ENCODE measurements around the gene FBL. TPM values are rescaled to one million over a fixed set of nuclear protein-coding genes. Genes with fewer than 3 reads are reported as not detected.

FBL gene
- total and polyA plus RNA-seq, 2 of the 4 experiments (the other 2 are of a cell fraction): 259 to 446 TPM

DNA sequence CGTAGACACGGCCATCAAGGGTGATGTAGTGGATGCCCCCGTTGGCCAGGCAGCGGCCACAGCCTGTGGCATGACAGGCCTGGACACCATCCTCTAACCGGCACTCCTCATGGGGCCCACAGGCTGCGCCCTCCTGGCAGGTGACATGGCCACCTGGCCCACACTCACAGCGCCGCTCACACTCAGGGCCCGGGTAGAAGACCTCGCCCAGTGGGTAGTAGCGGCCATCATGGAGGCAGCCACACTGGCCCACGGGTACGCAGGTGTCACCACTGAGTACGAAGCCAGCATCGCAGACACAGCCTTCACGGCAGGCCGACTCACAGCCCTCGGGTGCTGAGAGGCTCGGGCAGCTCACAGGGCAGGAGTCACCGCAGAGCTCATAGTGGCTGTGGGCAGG, 27.2 kb upstream of the FBL start:
- H3K4me2 ChIP-seq (ENCODE audit: low read depth, low read length): no peak overlapping the region
- H3K23ac ChIP-seq (ENCODE audit: low read depth, low read length): no peak overlapping the region
- ChIA-PET POLR2A (ENCODE audit: unreplicated experiment) (interaction anchor here (0.6 kb wide), 1 partner anchor 457 kb away, joined by 4 read pairs; no protein-coding TSS in a partner anchor), CTCF (no interaction called here)
- H3K56ac ChIP-seq (ENCODE audit: extremely low read depth, insufficient read depth, low read length): no peak overlapping the region
- no peak overlapping the region for H4K91ac ChIP-seq (ENCODE audit: insufficient read depth, low read depth, low read length)
- no peak for TF ChIP-seq RFX5 (IDR thresholded peaks at IDR 0.05; ENCODE audit: low read depth, low read length)
- TF ChIP-seq, protein P1, sequence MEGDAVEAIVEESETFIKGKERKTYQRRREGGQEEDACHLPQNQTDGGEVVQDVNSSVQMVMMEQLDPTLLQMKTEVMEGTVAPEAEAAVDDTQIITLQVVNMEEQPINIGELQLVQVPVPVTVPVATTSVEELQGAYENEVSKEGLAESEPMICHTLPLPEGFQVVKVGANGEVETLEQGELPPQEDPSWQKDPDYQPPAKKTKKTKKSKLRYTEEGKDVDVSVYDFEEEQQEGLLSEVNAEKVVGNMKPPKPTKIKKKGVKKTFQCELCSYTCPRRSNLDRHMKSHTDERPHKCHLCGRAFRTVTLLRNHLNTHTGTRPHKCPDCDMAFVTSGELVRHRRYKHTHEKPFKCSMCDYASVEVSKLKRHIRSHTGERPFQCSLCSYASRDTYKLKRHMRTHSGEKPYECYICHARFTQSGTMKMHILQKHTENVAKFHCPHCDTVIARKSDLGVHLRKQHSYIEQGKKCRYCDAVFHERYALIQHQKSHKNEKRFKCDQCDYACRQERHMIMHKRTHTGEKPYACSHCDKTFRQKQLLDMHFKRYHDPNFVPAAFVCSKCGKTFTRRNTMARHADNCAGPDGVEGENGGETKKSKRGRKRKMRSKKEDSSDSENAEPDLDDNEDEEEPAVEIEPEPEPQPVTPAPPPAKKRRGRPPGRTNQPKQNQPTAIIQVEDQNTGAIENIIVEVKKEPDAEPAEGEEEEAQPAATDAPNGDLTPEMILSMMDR (conservative IDR thresholded peaks at IDR 0.05; ENCODE audit: low read depth, low read length): no peak
- no peak for TF ChIP-seq CHD1 (IDR thresholded peaks at IDR 0.05; ENCODE audit: low read depth, low read length)
- no peak for TF ChIP-seq POLR2A (IDR thresholded peaks at IDR 0.05; ENCODE audit: low read depth, low read length)
- TF ChIP-seq RAD21 (IDR thresholded peaks at IDR 0.05; ENCODE audit: low read length): no peak
- TF ChIP-seq NFE2L2 (IDR thresholded peaks at IDR 0.05; ENCODE audit: low read depth, low read length): no peak
- no peak for TF ChIP-seq MXI1 (IDR thresholded peaks at IDR 0.05; ENCODE audit: borderline replicate concordance, low read depth, low read length)
- no peak for TF ChIP-seq FOS (IDR thresholded peaks at IDR 0.05; ENCODE audit: low read depth, low read length)
- no peak for TF ChIP-seq MAZ (IDR thresholded peaks at IDR 0.05; ENCODE audit: borderline replicate concordance, low read depth, low read length)
- no peak for TF ChIP-seq RCOR1 (IDR thresholded peaks at IDR 0.05; ENCODE audit: insufficient replicate concordance, low read length)
- no peak for TF ChIP-seq SMC3 (IDR thresholded peaks at IDR 0.05; ENCODE audit: low read depth, low read length)
- H2BK5ac ChIP-seq (ENCODE audit: low read depth, low read length, poor library complexity, severe bottlenecking): no peak overlapping the region
- H4K8ac ChIP-seq (ENCODE audit: low read depth in 2 of 2, low read length in 2 of 2): no peak overlapping the region
- H3K4me3 ChIP-seq (ENCODE audit: insufficient read depth, low read depth, low read length): no peak overlapping the region
- no peak overlapping the region for H3K27ac ChIP-seq (ENCODE audit: insufficient read depth, low read length)
- H3K4me1 ChIP-seq (ENCODE audit: control insufficient read depth, insufficient read depth, low read length): no peaks in the 10 kb centered on the region
- no TSS peak for BruUV-seq (replicated peaks)
- no peak overlapping the region for H3K14ac ChIP-seq (replicated peaks; ENCODE audit: low read depth, low read length)
- H3K9me1 ChIP-seq (ENCODE audit: insufficient read depth, low read length): no peaks in the 10 kb centered on the region
- H2AK5ac ChIP-seq (ENCODE audit: low read depth, low read length): no peak overlapping the region
- H3K9ac ChIP-seq (ENCODE audit: low read depth, low read length): no peak overlapping the region
- intact Hi-C loops (cut with micrococcal nuclease): no loop called here
- no peaks in the 10 kb centered on the region for H3K79me1 ChIP-seq (ENCODE audit: low read depth in 1 of 2, low read length in 2 of 2)
- H3K9me3 ChIP-seq (ENCODE audit: control insufficient read depth, insufficient read depth, low read length): no peaks in the 10 kb centered on the region
- no peak overlapping the region for H2BK120ac ChIP-seq (ENCODE audit: low read depth, low read length)
- no peak overlapping the region for H3K18ac ChIP-seq (ENCODE audit: low read depth, low read length)
- no peak overlapping the region for H3K4ac ChIP-seq (ENCODE audit: low read depth, low read length)
- H3K27me3 ChIP-seq (ENCODE audit: control insufficient read depth, insufficient read depth, low read length): no peaks in the 10 kb centered on the region
- no peak overlapping the region for H2BK20ac ChIP-seq (ENCODE audit: low read depth, low read length)
- dilution Hi-C loops (cut with HindIII; ENCODE audit: low sequenced_read_pairs, unreplicated experiment): no loop called here
- in situ Hi-C loops (cut with MboI; ENCODE audit: low sequenced_read_pairs): no loop called here
- no peak overlapping the region for H2AK9ac ChIP-seq (replicated peaks; ENCODE audit: low read depth, low read length, poor library complexity)
- H2AFZ ChIP-seq (replicated peaks; ENCODE audit: low read length, poor library complexity): no peak overlapping the region
- DNase-seq (no peak), ATAC-seq (ENCODE audit: low read depth) (no peak)
- WGBS, 2 experiments (ENCODE audit: extremely low coverage in 2 of 2, insufficient read length in 1 of 2): 73% methylated on average over 10 of the region's 20 CpGs; no CpG with 5 or more reads in 1 of the 2 experiments
- no peak overlapping the region for H4K5ac ChIP-seq (ENCODE audit: low read depth, low read length)
- no peaks in the 10 kb centered on the region for H4K20me1 ChIP-seq (ENCODE audit: insufficient read depth, low read length)
- H2BK15ac ChIP-seq (ENCODE audit: low read depth, low read length): no peak overlapping the region
- no peaks in the 10 kb centered on the region for H3K36me3 ChIP-seq (ENCODE audit: control insufficient read depth, insufficient read depth, low read length)
